GM23338 (cell line): ENCODE results near the gene WIPI1. TPM values are rescaled to one million over a fixed set of nuclear protein-coding genes. Genes with fewer than 3 reads are reported as not detected.

Experiments used
- ATAC-seq: fragments of 200-7000 bp; cut with Tn5 transposase; 3 replicates; pipeline ENCODE4 v1.9.1; 2020
- DNase-seq: peaks from one replicate; pipeline ENCODE4 v3.0.0-alpha.2; 2015; ENCODE audit warnings: low spot score
- H2AFZ ChIP-seq: fragments of 200-600 bp; sonication (generic); 2 replicates; pipeline ENCODE4 v1.8.0; 2016; ENCODE audit warnings: antibody characterized with exemption, mild to moderate bottlenecking, moderate library complexity
- H3F3A ChIP-seq: fragments of 200-600 bp; sonication (generic); replicated peaks from 2 replicates; pipeline ENCODE4 v1.8.0; 2017; ENCODE audit warnings: antibody characterized with exemption, mixed run types, low read depth
- H3K27ac ChIP-seq: fragments of 200-600 bp; sonication (generic); 2 replicates; pipeline ENCODE4 v1.6.1; 2016; ENCODE audit warnings: low read depth
- H3K27me3 ChIP-seq: fragments of 200-600 bp; sonication (generic); 2 replicates; pipeline ENCODE4 v1.8.0; 2016; ENCODE audit warnings: mild to moderate bottlenecking, mixed run types, moderate library complexity; ENCODE audit not compliant: insufficient read depth
- H3K36me3 ChIP-seq: fragments of 200-600 bp; sonication (generic); 2 replicates; pipeline ENCODE4 v1.8.0; 2016; ENCODE audit warnings: mild to moderate bottlenecking; ENCODE audit not compliant: insufficient read depth
- H3K4me1 ChIP-seq: fragments of 200-600 bp; sonication (generic); 2 replicates; pipeline ENCODE4 v1.8.0; 2016; ENCODE audit warnings: mild to moderate bottlenecking, moderate library complexity; ENCODE audit not compliant: insufficient read depth
- H3K4me2 ChIP-seq: fragments of 200-600 bp; sonication (generic); 2 replicates; pipeline ENCODE4 v1.7.1; 2017; ENCODE audit warnings: mixed run types
- H3K4me3 ChIP-seq: fragments of 200-600 bp; sonication (generic); 2 replicates; pipeline ENCODE4 v1.6.1; 2016; ENCODE audit warnings: mixed run types
- H3K79me2 ChIP-seq: fragments of 200-600 bp; sonication (generic); replicated peaks from 2 replicates; pipeline ENCODE4 v1.8.0; 2017; ENCODE audit warnings: mild to moderate bottlenecking; ENCODE audit not compliant: insufficient read depth
- H3K9me2 ChIP-seq: fragments of 200-600 bp; sonication (generic); 2 replicates; pipeline ENCODE4 v1.8.0; 2017; ENCODE audit not compliant: insufficient read depth
- H4K20me1 ChIP-seq: fragments of 200-600 bp; sonication (generic); replicated peaks from 2 replicates; pipeline ENCODE4 v1.8.0; 2017; ENCODE audit warnings: mild to moderate bottlenecking; ENCODE audit not compliant: insufficient read depth
- H3K27ac Mint-ChIP-seq: 2 replicates; pipeline ENCODE4 v1.8.0; 2020; ENCODE audit warnings: inconsistent platforms, mild to moderate bottlenecking, moderate library complexity, mixed read lengths
- H3K27me3 Mint-ChIP-seq: 3 replicates; pipeline ENCODE4 v1.8.0; 2022; ENCODE audit warnings: low read depth, mild to moderate bottlenecking, moderate library complexity, mixed read lengths, inconsistent platforms; ENCODE audit not compliant: insufficient read depth, poor library complexity
- H3K36me3 Mint-ChIP-seq: 3 replicates; pipeline ENCODE4 v1.8.0; 2021; ENCODE audit warnings: low read depth, mild to moderate bottlenecking, inconsistent platforms, moderate library complexity, mixed read lengths
- H3K4me1 Mint-ChIP-seq: 3 replicates; pipeline ENCODE4 v1.8.0; 2020; ENCODE audit warnings: mild to moderate bottlenecking, inconsistent platforms, mixed read lengths
- H3K4me3 Mint-ChIP-seq: 3 replicates; pipeline ENCODE4 v1.8.0; 2021; ENCODE audit warnings: moderate library complexity, mild to moderate bottlenecking, inconsistent platforms, mixed read lengths
- H3K9me3 Mint-ChIP-seq: 3 replicates; pipeline ENCODE4 v1.8.0; 2020; ENCODE audit warnings: moderate library complexity, mild to moderate bottlenecking, inconsistent platforms, mixed read lengths
- CTCF ChIP-seq, 2 experiments: fragments of 200-600 bp in 1 of 2; sonication (generic) in 1 of 2; conservative IDR thresholded peaks; 2 replicates each; pipeline versions ENCODE4 v1.5.1 to v1.6.1; 2016 to 2017; ENCODE audit warnings: antibody characterized with exemption in 2 of 2, low read depth in 2 of 2, mild to moderate bottlenecking in 2 of 2, moderate library complexity in 1 of 2
- JUNB ChIP-seq: IDR thresholded peaks from one replicate; pipeline ENCODE4 v1.6.1; 2016; ENCODE audit warnings: antibody characterized with exemption; ENCODE audit not compliant: unreplicated experiment
- REST ChIP-seq: IDR thresholded peaks from one replicate; pipeline ENCODE4 v1.6.1; 2018; ENCODE audit warnings: antibody characterized with exemption; ENCODE audit not compliant: unreplicated experiment
- STAT1 ChIP-seq: IDR thresholded peaks from one replicate; pipeline ENCODE4 v1.6.1; 2016; ENCODE audit warnings: antibody characterized with exemption; ENCODE audit not compliant: unreplicated experiment
- ZNF114 ChIP-seq: fragments of 250-450 bp; sonication (Bioruptor Pico); IDR thresholded peaks from 2 replicates; pipeline ENCODE4 v1.5.0; 2020; ENCODE audit warnings: mild to moderate bottlenecking, moderate library complexity
- ZNF331 ChIP-seq: fragments of 250-450 bp; sonication (Bioruptor Pico); IDR thresholded peaks from 2 replicates; pipeline ENCODE4 v1.5.0; 2020; ENCODE audit warnings: low read depth, mild to moderate bottlenecking, moderate library complexity
- polyA plus RNA-seq: library from polyadenylated mRNA; unstranded; fragments of >200 nt; fragmentation: Nextera tagmentation; extraction: Ambion mirVana; gene quantifications from 2 replicates; pipeline ENCODE4 v1.2.1, GENCODE V29; 2016
- total RNA-seq: library from RNA; depleted of rRNA; stranded (reverse); fragments of >200 nt; shearing (Covaris generic); gene quantifications from 2 replicates; pipeline ENCODE4 v1.2.3, GENCODE V29; 2014

The WIPI1 gene
- total and polyA plus RNA-seq, 2 experiments from 2014 or later: 24.1 to 29.3 TPM

- TF ChIP-seq ZNF114 (CRISPR knock-in tag) (no peak), CTCF (conservative IDR thresholded peaks at IDR 0.05; ENCODE audit: low read depth in 2 of 2) (no peak), REST (no peak)
Measured at GRCh38 chr17:68450391-68450790, 6.9 kb downstream of the WIPI1 start (continued).

GRCh38 chr17:68449021-68449739, 8.1 kb downstream of the WIPI1 start:
- Mint-ChIP-seq H3K4me3 (no peak overlapping the region), H3K27ac (no peak overlapping the region), H3K9me3 (no peaks in the 10 kb centered on the region), H3K27me3 (peaks cover 2% of the 10 kb centered on the region), H3K36me3 (peaks cover 15% of the 10 kb centered on the region), H3K4me1 (peaks cover 8% of the 10 kb centered on the region; the same call in 2 of the 3 replicates)
- ATAC-seq (no peak), DNase-seq (no peak)
- Histone ChIP-seq H4K20me1 (no peaks in the 10 kb centered on the region), H3F3A (no peaks in the 10 kb centered on the region), H3K36me3 (peaks cover 5% of the 10 kb centered on the region; the same call in 1 of the 2 replicates), H3K4me1 (no peaks in the 10 kb centered on the region), H3K79me2 (no peaks in the 10 kb centered on the region), H2AFZ (no peak overlapping the region), H3K4me3 (no peak overlapping the region), H3K27ac (no peak overlapping the region), H3K4me2 (no peak overlapping the region), H3K9me2 (no peaks in the 10 kb centered on the region), H3K27me3 (no peaks in the 10 kb centered on the region)
- TF ChIP-seq JUNB (no peak), ZNF331 (CRISPR knock-in tag) (no peak), STAT1 (no peak), ZNF114 (CRISPR knock-in tag) (no peak), CTCF (conservative IDR thresholded peaks at IDR 0.05; ENCODE audit: low read depth in 2 of 2) (no peak)
